ENCODE results near the gene SUPT7L.
"Not testable (repeated sequence)": the region's sequence is repeated elsewhere in the genome, so short reads cannot be mapped to it uniquely, and the experiment has no call there.

The SUPT7L gene

DNA sequence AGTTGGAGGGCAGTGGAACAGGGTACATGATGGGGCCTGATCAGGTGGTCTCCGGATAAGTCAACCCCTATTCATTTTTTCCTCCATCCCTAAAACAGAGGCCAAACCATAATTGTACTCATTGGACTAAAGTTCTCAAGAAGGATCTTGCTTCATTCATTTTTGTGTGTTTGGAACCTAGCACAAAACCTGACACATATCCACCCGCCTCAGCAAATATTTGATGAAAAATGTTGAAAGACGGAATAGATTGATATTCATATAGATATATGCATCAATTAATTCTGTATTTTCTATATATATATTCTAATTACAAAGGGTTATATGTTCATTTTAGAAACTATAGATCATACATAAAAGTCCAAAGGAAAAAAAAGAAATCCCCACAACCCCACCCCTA is 22.2 kb upstream of the SUPT7L start:
- DNase-seq (ENCODE audit: low read depth), result no peak

DNA sequence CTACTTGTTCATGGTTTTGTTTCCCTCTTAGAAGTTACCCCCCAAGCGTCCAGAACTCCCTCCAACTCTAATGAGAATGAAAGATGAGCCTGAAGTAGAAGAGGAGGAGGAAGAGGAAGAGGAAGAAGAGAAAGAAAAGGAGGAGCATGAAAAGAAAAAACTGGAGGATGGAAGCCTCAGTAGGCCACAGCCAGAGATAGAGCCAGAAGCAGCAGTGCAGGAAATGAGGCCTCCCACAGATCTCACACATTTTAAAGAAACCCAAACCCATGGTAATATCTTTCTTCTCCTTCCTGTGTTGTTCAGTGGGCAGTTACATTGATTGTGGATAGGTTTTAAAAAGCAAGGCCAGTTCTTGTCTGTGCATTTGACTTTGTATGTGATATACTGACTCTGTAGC is 21.6 kb upstream of the SUPT7L start:
- not testable (repeated sequence) for DNase-seq (ENCODE audit: low read depth)

DNA sequence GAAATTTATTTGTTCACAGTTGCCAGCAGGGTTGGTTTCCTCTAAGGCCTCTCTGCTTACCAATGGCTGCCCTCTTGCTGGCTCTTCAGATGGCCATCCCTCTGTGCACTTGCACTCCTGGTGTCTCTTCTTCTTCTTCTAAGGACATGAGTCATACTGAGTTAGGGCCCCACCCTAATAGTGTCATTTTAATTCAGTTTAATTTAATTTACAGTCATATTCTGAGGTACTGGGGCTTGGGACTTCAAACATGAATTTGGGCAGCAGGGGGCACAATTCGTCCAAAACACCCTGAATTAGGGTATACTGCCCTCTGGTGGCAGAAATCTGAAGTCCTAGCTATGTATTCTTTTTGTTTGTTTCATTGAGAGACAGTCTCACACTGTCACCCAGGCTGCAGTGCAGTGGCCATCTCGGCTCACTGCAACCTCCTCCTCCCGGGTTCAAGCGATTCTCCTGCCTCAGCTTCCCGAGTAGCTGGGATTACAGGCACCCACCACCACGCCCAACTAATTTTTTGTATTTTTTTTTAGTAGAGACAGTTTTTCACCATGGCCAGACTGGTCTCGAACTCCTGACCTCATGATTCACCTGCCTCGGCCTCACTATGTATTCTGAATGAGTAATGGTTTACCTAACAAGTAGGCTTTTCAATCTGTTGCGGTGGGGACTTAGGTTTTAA is 20.1 kb upstream of the SUPT7L start:
- peak; percentile 88 for DNase-seq (ENCODE audit: low read depth)

DNA sequence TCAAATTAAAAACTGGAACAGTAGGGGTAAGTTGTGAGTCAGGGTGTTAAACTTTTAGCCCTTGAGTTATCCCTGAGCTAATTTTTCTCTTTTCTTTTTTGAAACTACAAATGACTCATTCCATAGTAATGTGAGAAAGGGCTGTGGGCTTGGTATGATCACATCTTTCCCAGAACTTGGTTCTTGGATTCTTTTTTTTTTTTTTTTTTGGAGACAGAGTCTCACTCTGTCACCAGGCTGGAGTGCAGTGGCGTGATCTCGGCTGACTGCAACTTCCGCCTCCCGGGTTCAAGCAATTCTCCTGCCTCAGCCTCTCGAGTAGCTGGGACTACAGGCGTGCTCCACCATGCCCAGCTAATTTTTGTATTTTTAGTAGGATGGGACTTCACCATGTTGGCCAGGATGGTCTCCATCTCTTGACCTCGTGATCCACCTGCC is 18.9 kb upstream of the SUPT7L start:
- peak; percentile 91 for DNase-seq (ENCODE audit: low read depth)

DNA sequence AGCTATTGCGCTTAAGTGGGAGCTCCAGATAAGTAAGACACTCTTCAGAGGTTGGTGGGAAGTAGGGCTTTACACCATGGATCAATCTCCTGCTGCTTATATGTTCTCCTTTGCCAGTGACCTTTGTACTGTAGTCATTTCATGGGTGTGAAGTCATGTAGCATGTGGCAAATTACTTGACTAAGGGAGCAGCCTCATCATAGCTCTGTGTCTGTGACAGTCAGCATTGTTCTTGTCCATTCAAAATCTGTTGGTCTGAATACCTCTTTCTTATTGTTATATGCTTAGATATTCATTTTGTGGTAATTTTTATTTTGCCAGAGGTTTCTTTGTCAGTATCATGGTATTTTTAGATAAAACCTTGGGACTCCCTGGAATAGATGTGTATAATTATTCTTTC is 18.4 kb upstream of the SUPT7L start:
- DNase-seq (ENCODE audit: low read depth), result peak; percentile 67

DNA sequence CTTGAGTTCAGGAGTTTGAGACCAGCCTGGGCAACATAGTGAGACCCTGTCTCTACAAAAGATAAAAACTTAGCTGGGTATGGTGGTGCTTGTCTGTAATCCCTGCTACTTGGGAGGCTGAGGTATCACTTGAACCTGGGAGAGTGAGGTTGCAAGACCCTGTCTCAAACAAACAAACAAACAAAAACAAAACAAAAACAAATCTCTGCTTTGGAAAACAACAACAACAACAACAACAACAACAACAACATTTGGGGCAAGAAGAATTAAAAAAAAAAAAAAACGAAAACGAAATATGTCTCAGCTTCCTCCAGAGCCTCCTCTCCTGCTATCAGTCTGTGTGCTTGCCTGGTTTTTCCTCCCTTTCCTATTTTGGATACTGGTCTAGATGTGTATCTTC is 17.2 kb upstream of the SUPT7L start:
- no peak for DNase-seq (ENCODE audit: low read depth)

DNA sequence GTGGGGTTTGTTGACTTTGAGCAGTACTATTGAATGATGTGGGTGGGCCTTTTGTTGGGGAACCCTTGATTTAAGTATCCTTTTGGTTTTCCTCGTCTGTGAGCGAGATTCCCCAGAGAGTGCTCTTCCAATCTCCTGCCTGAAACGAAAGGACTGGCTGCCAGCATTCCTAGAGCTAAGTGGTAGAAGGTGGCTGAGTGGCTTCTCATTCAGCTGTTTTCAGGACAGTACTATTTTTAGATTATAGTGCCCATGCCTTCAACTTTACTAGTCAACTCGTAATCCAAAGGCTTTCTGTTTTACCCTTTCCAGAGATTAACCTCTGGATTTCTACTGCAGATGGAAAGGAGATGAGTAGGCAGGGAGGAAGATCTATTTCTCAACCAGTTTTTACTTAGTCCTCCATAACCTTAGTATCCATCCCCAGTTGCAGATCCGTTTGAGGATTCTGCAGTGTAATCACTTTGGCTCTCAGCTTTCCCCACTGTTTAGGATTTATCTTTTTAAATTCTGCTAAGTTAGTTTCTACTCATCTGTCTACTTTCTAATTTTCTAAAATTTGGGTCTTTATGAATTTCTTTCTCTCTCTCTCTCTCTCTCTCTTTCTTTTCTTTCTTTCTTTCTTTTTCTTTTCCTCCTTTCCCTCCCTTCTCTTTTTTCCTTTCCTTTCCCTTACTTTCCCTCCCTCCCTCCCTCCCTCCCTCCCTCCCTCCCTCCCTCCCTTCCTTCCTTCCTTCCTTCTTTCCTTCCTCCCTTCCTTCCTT is 9.5 kb upstream of the SUPT7L start:
- DNase-seq (ENCODE audit: low read depth), result no peak

DNA sequence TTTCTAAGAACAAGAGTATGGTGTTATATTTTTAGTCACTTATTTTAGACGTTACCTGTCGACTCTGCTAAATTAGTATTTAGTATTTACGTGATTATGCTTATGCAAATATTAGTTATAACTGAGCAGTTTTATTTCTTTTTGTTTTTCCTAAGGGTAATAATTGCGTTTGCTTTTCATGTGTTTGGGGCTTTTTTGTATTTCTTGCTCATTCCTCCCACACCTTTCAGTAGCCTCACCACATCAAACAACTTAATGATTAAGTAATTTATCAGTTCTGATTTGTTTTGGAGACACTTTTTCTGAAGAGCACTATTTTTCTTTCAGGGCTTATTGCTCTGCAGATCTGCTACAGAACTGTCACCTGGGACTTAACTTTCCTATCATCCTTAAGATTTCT is 7.8 kb upstream of the SUPT7L start:
- DNase-seq (ENCODE audit: low read depth), result no peak

DNA sequence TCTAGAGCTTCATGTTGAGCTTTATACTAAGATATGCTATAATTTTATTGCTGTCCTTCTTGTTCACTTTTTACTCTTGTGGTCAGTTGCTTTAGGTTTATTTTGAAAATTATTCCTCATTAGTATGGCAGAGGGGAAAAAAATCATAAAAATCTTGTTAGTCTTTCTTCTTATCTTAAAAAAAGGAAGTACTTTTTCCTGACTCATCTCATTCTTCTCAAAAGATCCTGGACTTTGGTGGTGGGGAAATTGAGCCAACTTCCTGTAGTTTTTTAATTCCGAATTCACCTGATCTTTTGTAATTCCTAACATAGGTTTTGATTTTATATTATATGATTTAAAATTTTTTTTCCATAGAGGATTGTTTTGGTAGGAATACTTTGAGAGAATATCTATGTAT is 4.0 kb upstream of the SUPT7L start:
- DNase-seq (ENCODE audit: low read depth), result no peak

DNA sequence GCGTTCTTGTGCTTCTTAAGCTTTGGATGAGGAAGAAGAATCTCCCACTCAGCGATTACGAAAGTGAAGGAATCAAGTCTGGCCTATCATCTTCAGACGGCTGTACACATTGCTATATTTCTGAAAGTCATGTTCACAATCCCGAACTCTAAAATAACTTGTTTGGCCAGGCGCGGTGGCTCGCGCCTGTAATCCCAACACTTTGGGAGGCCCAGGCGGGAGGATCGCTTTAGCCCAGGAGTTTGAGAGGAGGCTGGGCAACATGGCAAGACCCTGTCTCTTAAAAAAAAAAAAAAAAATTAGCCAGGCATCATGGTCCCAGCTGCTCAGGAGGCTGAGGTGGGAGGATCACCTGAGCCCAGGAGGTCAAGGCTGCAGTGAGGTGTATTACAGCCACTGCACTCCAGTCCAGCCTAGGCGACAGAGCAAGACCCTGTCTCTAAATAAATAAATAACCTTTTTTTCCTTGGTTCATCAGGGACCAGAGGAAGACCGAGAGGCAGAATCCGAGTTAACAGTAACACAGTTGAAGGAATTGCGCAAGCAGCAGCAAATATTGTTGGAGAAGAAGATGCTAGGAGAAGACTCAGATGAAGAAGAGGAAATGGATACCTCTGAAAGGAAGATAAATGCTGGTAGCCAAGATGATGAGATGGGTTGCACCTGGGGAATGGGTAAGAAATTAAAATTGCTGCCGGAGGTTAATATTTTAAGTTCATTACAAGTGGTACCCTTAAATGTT is 1.4 kb upstream of the SUPT7L start:
- no peak for DNase-seq (ENCODE audit: low read depth)

DNA sequence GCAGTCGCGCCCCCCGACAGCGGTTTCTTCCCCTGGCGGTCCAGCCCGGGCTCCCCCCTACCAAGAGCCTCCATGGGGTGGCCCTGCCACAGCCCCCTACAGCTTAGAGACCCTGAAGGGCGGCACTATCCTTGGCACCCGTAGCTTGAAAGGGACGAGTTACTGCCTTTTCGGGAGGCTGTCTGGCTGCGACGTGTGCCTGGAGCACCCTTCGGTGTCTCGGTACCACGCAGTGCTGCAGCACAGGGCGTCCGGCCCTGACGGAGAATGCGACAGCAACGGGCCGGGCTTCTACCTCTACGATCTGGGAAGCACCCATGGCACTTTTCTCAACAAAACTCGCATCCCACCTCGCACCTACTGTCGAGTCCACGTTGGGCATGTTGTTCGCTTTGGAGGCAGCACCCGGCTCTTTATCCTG is 750 bp upstream of the SUPT7L start:
- no peak for DNase-seq (ENCODE audit: low read depth)

DNA sequence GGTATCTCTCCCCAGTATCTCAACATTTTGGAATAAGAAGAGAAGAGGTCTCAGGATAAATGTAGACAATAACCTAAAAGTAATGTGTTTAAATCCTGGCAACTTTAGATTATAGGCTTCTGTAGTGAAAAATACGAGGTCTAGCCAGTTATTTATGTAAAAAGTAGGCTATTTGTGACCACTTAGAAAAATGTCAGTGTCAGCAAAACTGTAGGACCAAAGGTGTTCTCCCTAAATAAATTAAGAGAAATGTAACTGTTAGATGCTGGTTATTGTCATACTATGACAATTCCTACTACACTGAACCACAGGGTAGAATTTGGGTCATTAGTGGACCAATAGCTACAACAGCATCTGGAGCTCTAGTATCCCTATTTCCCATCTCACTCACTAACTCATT is 2.0 kb downstream of the SUPT7L start:
- DNase-seq (ENCODE audit: low read depth), result no peak

DNA sequence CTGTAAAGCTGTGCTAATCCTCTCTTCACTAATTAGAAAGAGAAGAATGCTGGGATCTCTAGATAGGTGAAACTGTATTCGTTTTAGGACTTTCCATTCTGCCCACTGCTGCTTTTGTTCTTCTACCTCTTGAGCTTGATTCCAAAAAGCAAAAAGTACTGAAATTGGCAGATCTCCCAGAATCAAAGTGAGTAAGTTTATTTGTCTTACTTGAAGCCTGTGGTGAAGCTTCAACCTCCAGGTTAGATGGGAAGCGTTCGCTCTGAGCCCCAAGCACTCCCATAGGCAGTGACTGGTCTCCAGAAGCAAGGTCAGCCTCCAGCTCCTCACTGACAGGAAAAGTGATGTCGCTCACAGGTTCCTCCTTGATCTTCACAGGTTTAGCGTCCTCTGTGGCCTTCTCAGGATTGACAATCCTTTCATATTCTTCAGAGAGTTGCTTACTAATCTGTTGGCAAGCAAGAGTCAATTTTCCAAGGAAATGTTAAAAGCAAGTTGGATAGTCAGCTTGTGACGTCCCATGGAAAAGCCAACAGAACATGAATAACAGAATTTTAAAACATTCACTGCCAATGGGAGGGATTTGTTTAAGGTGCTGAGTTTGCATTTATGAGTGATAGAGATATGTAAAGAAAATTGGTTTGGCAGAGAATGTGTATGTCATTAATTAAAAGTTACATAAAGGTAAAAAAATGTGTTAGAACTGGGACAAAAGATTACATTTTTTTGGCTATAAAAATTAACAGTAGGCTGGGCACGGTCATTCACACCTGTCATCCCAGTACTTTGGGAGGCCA is 8.1 kb downstream of the SUPT7L start:
- peak; percentile 97 for DNase-seq (ENCODE audit: low read depth)

DNA sequence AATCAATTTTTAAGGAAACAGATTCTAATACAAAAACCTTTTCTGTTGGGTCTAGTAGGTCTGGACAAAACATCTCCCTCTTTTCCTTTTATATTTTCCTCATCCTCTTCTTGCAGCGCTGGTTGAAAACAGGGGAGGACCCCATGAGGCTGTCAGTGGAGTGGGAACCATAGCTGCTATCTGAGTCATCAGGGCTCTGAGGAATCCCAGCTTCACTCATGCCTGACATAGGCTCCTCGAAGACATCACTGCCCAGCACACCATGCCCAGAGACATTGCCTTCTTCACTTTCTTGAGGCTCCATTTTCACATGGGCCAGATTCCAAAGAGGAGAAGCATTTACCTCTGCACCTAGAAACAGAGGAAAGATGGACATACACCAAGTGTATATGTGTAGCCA is 10.0 kb downstream of the SUPT7L start:
- DNase-seq (ENCODE audit: low read depth), result peak; percentile 64

DNA sequence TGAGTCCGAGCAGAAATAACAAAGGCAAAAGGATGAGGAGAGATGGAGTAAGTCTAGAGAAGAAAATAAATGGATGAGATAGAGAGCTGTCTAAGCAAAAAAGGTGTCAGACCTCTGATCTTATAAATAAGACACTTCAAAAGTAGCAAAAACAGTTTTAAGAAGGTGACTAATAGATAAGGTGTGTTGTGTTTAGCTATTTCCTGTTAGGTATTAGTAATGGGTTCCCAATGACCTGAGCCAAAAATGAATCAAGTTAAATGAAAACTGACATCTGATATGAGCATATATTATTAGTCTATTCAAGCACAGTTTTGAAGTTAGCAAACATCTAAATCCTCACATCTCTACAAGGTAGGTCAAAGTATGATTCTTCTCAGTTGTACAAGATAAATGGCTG is 10.6 kb downstream of the SUPT7L start:
- no peak for DNase-seq (ENCODE audit: low read depth)

DNA sequence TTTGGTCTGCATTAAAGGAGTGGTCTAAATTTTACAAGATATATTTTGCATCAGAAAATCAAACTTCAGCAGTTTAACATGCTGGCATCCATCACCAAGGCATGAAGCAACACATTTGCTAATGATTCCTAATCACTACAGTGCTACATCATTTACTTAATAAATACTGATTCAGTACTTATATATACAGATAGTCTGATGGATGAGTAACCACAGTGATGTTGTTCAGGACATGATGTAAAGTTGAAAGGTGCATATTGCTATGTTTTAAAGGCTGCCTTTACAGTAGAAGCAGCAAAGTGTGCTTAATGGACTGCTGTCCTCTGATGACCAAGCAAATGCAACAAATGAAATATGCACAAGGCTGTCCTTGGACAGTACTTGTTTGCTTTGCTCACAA is 11.1 kb downstream of the SUPT7L start:
- DNase-seq (ENCODE audit: low read depth), result no peak

DNA sequence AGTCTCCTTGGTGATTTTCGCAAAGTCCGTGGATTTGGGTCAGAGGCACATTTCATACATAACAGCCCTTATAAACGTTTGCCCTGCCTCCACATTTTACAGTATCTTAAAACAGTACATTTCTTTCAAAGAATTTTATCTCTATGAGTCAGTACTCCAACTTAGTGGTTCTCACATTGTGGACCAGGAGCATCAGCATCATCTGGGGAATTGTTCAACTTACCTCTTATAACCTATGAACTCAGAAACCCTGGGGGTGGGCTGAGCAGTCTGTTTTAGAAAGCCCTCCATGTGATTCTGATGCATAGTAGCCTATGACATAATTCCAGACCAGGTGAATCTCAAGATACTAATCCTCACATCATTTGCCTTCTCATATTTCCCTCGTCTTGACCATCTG is 12.4 kb downstream of the SUPT7L start:
- peak; percentile 31 for DNase-seq (ENCODE audit: low read depth)

DNA sequence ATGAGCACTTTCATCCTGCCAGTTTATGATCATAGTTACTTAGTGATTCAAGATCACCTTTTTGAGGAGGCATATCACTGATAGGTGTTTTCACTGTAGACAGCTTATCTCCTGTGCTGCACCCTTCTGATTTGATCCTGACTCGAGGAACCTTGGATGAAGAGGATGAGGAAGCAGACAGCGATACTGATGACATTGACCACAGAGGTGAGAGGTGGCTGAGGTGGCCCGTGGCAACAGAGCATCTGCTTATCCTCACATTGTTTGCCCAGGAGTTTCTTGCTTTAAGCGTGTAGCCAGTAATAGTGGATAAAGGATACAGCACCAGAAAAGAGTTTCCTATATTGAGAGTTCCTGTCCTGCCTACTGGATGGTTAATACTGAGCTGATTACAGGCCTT is 15.7 kb downstream of the SUPT7L start:
- DNase-seq (ENCODE audit: low read depth), result no peak

DNA sequence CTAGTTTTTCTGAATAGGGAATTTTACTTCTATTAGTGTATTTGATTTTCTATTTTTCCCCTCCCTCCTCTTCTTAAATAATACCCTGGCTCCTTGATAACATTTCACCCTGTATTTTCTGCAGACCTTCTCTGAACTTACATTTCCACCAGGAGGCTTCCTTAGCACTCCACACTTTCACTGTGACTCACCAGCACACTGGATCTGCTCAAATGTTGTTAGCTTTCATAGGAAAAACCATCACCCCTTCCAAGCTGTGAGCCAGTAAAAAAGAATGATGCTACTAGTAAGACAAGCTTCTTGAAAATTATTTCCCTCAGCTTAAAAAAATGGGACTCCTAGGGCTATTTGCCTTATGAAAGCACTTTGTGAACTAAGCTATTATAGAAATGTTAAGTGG is 16.1 kb downstream of the SUPT7L start:
- peak; percentile 58 for DNase-seq (ENCODE audit: low read depth)

DNA sequence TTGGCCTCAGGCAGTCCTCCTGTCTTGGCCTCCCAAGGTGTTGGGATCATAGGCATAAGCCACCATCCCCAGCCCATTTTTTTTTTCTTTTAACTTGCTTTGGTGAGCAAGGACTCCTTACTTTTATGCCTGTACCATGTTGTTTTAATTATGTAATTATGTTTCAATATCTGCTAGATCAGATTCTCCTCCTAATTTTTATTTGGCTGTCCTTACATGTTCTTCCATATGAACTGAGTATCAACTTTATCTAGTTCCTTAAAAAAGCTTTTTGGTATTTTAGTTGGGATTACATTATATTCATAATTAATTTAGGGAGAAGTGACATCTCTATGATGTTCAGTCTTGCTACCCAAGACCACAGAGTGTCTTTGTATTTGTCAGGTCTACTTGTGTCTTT is 18.2 kb downstream of the SUPT7L start:
- DNase-seq (ENCODE audit: low read depth), result no peak

DNA sequence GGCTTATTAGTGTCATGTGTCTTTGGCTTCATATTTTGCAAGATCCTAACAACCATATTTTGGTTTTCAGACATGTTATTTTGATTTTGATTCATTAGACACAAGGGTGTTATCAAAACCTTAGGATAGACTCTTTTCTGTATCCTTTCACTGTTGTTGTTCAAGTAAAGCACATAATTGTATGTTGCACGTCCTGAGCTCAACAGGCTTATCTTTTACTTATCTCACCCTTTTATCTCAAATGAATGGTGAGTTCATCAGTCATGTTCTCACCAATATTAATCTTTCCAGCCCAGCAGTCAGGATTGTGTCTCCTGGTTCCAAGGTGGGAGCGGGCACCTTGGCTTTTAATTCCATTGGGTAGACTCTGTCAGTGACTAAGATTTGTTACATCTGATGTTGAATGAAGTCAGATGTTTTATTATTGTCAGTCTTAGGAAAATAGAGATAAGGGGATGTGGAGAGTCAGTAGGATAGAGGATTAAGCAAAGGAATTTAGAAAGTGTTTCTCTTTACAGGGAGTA is 22.6 kb downstream of the SUPT7L start:
- peak; percentile 25 for DNase-seq (ENCODE audit: low read depth)

DNA sequence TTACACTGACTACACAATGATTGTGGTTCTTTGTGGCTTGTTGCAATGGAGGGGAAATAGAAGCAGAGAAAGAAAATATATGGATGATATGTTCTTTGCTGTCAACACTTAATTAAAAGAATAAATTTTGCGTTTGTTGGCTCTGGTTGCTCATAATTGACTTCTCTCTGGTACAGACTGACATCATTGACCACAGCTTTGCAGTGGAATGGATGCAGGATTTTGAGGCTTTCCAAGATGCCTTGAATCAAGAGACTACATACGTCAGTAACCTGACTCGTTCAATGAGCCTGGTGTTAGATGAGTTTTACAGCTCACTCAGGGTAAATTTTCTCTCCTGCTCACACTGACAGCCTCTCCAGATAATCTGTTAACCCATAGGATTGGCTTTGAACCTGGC is 24.7 kb downstream of the SUPT7L start:
- DNase-seq (ENCODE audit: low read depth), result peak; percentile 93

Measured in iris pigment epithelial cell (primary cell).